ENCODE results near the gene ARIH2.

Gene ARIH2

GRCh38 chr3:49017971-49018706 lies 99.5 kb downstream of the ARIH2 start, which contains the start of gene DALRD3:
TSS of gene DALRD3 (minus strand) at chr3:49018580. CDS start at chr3:49018564, 16 bp downstream.
- in situ Hi-C loops (cut with MboI; ENCODE audit: low sequenced_read_pairs) = no loop called here

GRCh38 chr3:49018707-49019006 lies 100.0 kb downstream of the ARIH2 start:
- in situ Hi-C loops (cut with MboI; ENCODE audit: low sequenced_read_pairs) = no loop called here

- in situ Hi-C loops (cut with MboI; ENCODE audit: low sequenced_read_pairs) = no loop called here
Measured at GRCh38 chr3:49019941-49020329, 101.3 kb downstream of the ARIH2 start.

GRCh38 chr3:49020330-49021212 lies 101.9 kb downstream of the ARIH2 start:
- in situ Hi-C loops (cut with MboI; ENCODE audit: low sequenced_read_pairs) = no loop called here

GRCh38 chr3:49021213-49021812 lies 102.7 kb downstream of the ARIH2 start:
- in situ Hi-C loops (cut with MboI; ENCODE audit: low sequenced_read_pairs) = no loop called here

- in situ Hi-C loops (cut with MboI; ENCODE audit: low sequenced_read_pairs) = no loop called here
Measured at GRCh38 chr3:49021813-49022687, 103.4 kb downstream of the ARIH2 start, which contains the start of gene NDUFAF3. TSS of gene NDUFAF3 (plus strand) at chr3:49022121. CDS start at chr3:49022145, 24 bp downstream.

- in situ Hi-C loops (cut with MboI; ENCODE audit: low sequenced_read_pairs) = no loop called here
Measured at GRCh38 chr3:49022688-49023171, 104.1 kb downstream of the ARIH2 start.

GRCh38 chr3:49023775-49024174 lies 105.1 kb downstream of the ARIH2 start:
- in situ Hi-C loops (cut with MboI; ENCODE audit: low sequenced_read_pairs) = no loop called here

- in situ Hi-C loops (cut with MboI; ENCODE audit: low sequenced_read_pairs) = no loop called here
Measured at GRCh38 chr3:49024449-49024848, 105.8 kb downstream of the ARIH2 start.

GRCh38 chr3:49025005-49025792 lies 106.6 kb downstream of the ARIH2 start:
- in situ Hi-C loops (cut with MboI; ENCODE audit: low sequenced_read_pairs) = no loop called here

GRCh38 chr3:49025793-49026520 lies 107.3 kb downstream of the ARIH2 start:
- in situ Hi-C loops (cut with MboI; ENCODE audit: low sequenced_read_pairs) = no loop called here

- in situ Hi-C loops (cut with MboI; ENCODE audit: low sequenced_read_pairs) = no loop called here
Measured at GRCh38 chr3:49026536-49026935, 107.9 kb downstream of the ARIH2 start.

GRCh38 chr3:49027634-49028033 lies 109.0 kb downstream of the ARIH2 start:
- in situ Hi-C loops (cut with MboI; ENCODE audit: low sequenced_read_pairs) = no loop called here

GRCh38 chr3:49028298-49028672 lies 109.6 kb downstream of the ARIH2 start:
- in situ Hi-C loops (cut with MboI; ENCODE audit: low sequenced_read_pairs) = no loop called here

GRCh38 chr3:49028673-49029562 lies 110.3 kb downstream of the ARIH2 start, which contains the start of gene IMPDH2:
TSS of gene IMPDH2 (minus strand) at chr3:49029398. CDS start at chr3:49029350, 48 bp downstream.
- in situ Hi-C loops (cut with MboI; ENCODE audit: low sequenced_read_pairs) = no loop called here

- in situ Hi-C loops (cut with MboI; ENCODE audit: low sequenced_read_pairs) = no loop called here
Measured at GRCh38 chr3:49029563-49029884, 110.9 kb downstream of the ARIH2 start.

- in situ Hi-C loops (cut with MboI; ENCODE audit: low sequenced_read_pairs) = no loop called here
Measured at GRCh38 chr3:49030321-49030720, 111.7 kb downstream of the ARIH2 start.

- in situ Hi-C loops (cut with MboI; ENCODE audit: low sequenced_read_pairs) = no loop called here
Measured at GRCh38 chr3:49032646-49033304, 114.1 kb downstream of the ARIH2 start.
